Lower lobe of right lung (tissue), 2 donors: Measurements from ENCODE around the gene BMF. TPM values are rescaled to one million over a fixed set of nuclear protein-coding genes. Genes with fewer than 3 reads are reported as not detected.
"Not testable (repeated sequence)": the region's sequence is repeated elsewhere in the genome, so short reads cannot be mapped to it uniquely, and the experiment has no call there.

Source experiments
- ATAC-seq, 2 donors: fragments of 200-7000 bp; cut with Tn5 transposase; one replicate each; pipeline ENCODE4 v1.9.1; 2020 to 2022; ENCODE audit warnings: mild to moderate bottlenecking in 2 of 2, moderate library complexity in 2 of 2
- DNase-seq: peaks from one replicate; pipeline ENCODE4 v3.0.0-alpha.2; 2020
- H3K27ac ChIP-seq: fragments of 200-600 bp; one replicate; pipeline ENCODE4 v1.8.0; 2022
- H3K27me3 ChIP-seq: fragments of 200-600 bp; one replicate; pipeline ENCODE4 v1.8.0; 2022; ENCODE audit warnings: low read depth
- H3K36me3 ChIP-seq: fragments of 200-600 bp; one replicate; pipeline ENCODE4 v1.8.0; 2022; ENCODE audit warnings: mild to moderate bottlenecking
- H3K4me1 ChIP-seq: fragments of 200-600 bp; one replicate; pipeline ENCODE4 v1.8.0; 2022
- H3K4me3 ChIP-seq: fragments of 200-600 bp; one replicate; pipeline ENCODE4 v1.8.0; 2022; ENCODE audit warnings: mild to moderate bottlenecking
- H3K9me3 ChIP-seq: fragments of 200-600 bp; one replicate; pipeline ENCODE4 v1.8.0; 2022
- intact Hi-C: fragments of 100-400 bp; cut with DNase I; formaldehyde crosslinking; loops from one replicate; pipeline ENCODE4 v1.11.0; 2022
- total RNA-seq: library from RNA; stranded (reverse); fragmentation: NEBNext Ultra II Directional; extraction: Animal tissue kit (Norgen Biotek cat#: 25700); gene quantifications from one replicate; pipeline ENCODE4 v1.2.1, GENCODE V29; 2021
- TF ChIP-seq, protein P1 (sequence below): fragments of 200-600 bp; IDR thresholded peaks from one replicate; pipeline ENCODE4 v1.8.0; 2022; ENCODE audit warnings: antibody characterized with exemption, mild to moderate bottlenecking
- donor health status: DM: no; HTN: yes; CAD: no; lungs with severe emphysema.

BMF gene
- total RNA-seq, 1 donor from 2014 or later, result 17.2 TPM

DNA sequence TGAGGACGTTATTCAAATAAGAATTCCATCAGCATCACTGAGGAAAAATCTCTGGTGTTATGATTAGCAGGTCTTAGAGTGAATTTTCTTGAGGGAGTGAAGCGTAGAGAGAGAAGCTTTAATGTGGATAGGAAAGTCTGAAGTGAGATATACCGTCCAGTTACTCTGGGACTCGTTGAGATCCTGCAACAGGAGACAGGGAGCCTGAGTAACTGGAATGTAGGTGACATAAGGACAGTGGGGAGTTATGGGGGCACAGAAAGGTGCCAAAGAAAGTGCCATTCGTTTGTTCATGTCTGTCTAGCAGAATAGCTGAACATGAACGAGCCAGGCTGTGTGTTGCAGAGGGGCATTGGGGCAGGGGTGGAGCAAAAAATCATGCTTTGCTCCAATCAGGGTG, 42.8 kb upstream of the BMF start:
- Histone ChIP-seq H3K27me3 (no peaks in the 10 kb centered on the region), H3K4me3 (no peak overlapping the region), H3K9me3 (no peaks in the 10 kb centered on the region), H3K4me1 (peaks cover 4% of the 10 kb centered on the region), H3K36me3 (no peaks in the 10 kb centered on the region), H3K27ac (no peak overlapping the region)
- DNase-seq (no peak), ATAC-seq (no peak)
- TF ChIP-seq, protein P1, sequence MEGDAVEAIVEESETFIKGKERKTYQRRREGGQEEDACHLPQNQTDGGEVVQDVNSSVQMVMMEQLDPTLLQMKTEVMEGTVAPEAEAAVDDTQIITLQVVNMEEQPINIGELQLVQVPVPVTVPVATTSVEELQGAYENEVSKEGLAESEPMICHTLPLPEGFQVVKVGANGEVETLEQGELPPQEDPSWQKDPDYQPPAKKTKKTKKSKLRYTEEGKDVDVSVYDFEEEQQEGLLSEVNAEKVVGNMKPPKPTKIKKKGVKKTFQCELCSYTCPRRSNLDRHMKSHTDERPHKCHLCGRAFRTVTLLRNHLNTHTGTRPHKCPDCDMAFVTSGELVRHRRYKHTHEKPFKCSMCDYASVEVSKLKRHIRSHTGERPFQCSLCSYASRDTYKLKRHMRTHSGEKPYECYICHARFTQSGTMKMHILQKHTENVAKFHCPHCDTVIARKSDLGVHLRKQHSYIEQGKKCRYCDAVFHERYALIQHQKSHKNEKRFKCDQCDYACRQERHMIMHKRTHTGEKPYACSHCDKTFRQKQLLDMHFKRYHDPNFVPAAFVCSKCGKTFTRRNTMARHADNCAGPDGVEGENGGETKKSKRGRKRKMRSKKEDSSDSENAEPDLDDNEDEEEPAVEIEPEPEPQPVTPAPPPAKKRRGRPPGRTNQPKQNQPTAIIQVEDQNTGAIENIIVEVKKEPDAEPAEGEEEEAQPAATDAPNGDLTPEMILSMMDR, result no peak
- intact Hi-C loops, result no loop called here

DNA sequence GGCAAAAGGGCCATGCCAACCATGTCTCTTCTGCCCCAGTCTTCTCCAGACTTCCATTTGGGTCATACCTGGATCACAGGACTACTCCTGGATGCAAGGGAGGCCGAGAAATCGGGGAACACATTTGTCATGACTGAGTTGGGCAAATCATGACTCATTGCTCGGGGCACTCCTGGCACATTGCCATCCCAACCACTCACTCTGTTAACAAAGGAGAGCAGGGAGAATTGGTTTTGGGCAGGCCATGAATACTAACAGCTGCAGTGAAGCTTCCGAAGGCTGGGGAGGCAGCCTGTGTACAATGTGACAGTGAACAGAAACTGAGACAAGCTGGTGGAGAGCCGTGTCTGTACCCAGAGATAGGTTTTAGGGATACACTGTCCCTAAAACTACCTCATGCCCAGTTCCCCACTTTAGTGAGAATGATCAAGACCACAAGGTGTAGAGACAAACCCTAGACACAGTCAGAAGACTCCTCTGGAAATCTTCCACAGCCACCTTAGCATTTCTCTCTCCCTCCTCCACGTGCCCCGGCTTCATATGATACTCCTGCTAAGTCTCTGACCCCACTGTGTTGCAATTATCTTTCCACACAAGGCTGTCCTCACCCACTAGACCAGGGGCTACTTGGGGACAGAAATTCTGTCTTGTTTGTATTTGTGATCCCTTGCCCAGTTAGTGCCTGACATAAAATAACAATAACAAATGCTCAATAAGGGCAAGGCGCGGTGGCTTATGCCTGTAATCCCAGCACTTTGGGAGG, 41.7 kb upstream of the BMF start:
- TF ChIP-seq, protein P1, result no peak
- Histone ChIP-seq H3K9me3 (no peaks in the 10 kb centered on the region), H3K4me1 (no peaks in the 10 kb centered on the region), H3K27ac (no peak overlapping the region), H3K4me3 (no peak overlapping the region), H3K36me3 (no peaks in the 10 kb centered on the region), H3K27me3 (no peaks in the 10 kb centered on the region)
- intact Hi-C loops, result no loop called here
- DNase-seq (no peak), ATAC-seq (no peak)

DNA sequence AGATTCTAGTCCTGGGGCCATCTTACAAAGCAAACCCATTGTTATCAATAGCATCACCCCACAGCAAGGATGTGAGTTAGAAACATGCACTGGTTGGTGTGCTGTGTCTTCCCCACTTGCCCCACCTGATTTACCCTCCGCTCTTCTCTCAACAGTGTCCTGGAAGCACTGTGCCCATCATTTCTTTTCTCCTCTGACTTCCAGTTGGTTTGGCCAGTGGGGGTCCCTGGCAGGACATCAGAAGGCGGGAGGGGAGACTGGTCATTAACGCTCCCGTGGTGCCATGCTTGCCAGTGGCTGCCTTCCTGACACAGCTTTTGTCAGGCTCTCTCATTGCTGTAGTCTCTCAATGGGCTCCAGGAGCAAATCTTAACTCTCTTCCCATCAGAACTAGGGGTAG, 40.7 kb upstream of the BMF start:
- ATAC-seq (no peak), DNase-seq (no peak)
- Histone ChIP-seq H3K36me3 (no peaks in the 10 kb centered on the region), H3K4me3 (no peak overlapping the region), H3K27me3 (no peaks in the 10 kb centered on the region), H3K27ac (no peak overlapping the region), H3K9me3 (no peaks in the 10 kb centered on the region), H3K4me1 (no peaks in the 10 kb centered on the region)
- TF ChIP-seq, protein P1, result no peak
- intact Hi-C loops, result no loop called here

DNA sequence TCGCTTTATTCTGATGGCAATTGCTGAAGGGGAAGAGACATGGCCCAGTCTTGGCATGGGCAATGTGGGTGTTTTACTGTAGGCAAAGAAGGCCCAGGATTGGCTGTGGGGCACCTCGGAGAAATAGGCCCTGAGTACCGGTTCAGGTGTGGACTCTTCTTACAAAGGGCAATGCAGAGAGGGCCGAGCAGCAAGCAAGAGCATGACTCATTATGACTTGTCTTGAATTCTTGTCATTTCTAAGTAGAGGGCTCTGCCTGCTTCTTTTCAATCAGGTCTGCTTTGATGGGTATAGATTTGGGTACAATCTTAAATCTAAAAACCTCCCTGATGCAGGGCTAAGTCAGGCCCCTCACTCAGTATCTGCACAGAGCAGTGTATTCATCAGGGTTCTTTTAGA, 37.4 kb upstream of the BMF start:
- H3K4me1 ChIP-seq, result no peaks in the 10 kb centered on the region
- ATAC-seq, result no peak
- no peak overlapping the region for H3K27ac ChIP-seq
- DNase-seq, result no peak
- H3K9me3 ChIP-seq, result no peaks in the 10 kb centered on the region
- TF ChIP-seq, protein P1, result no peak
- no peaks in the 10 kb centered on the region for H3K27me3 ChIP-seq
- H3K4me3 ChIP-seq, result no peak overlapping the region
- H3K36me3 ChIP-seq, result no peaks in the 10 kb centered on the region
- intact Hi-C loops, result no loop called here

DNA sequence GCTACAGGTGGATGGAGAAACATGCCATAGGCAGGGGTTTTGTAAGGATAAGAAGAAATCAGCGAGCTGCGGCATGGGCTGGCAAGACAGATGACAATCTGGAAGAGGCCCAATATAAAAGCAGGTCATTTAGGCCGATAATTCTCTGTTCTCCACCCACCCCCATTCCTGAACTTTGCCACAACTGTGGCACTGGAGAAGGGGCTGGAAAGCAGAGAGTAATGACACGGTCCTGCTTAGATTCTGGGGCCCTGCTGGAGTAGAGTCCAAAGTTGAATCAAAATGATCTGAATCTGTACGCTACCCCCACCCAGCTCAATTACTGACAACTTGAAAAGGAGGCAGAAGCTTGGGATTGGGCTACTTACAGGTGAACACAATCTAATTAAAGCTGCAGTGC, 33.7 kb upstream of the BMF start:
- no peaks in the 10 kb centered on the region for H3K9me3 ChIP-seq
- intact Hi-C loops, result no loop called here
- ATAC-seq (no peak), DNase-seq (no peak)
- no peak overlapping the region for H3K4me3 ChIP-seq
- H3K27me3 ChIP-seq, result no peaks in the 10 kb centered on the region
- no peaks in the 10 kb centered on the region for H3K36me3 ChIP-seq
- TF ChIP-seq, protein P1, result no peak
- H3K4me1 ChIP-seq, result no peaks in the 10 kb centered on the region
- no peak overlapping the region for H3K27ac ChIP-seq

DNA sequence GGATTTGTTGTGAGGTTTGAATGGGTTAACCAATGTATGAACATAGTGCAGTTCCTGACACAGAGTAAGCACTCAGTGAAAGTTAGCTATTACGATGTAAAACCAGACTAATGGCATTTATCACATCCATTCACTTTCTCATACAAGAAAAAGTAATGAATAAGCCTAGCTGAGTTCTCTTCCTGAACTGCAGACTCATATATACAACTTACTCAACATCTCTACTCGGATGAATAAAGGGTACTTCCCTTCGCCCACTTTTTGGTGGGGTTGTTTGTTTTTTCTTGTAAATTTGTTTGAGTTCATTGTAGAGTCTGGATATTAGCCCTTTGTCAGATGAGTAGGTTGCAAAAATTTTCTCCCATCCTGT, 29.5 kb upstream of the BMF start:
- not testable (repeated sequence) for ATAC-seq

More for the DNA sequence above, 29.5 kb upstream of the BMF start:
- H3K36me3 ChIP-seq, H3K4me1 ChIP-seq, H3K9me3 ChIP-seq, DNase-seq, H3K4me3 ChIP-seq, H3K27ac ChIP-seq, intact Hi-C loops, H3K27me3 ChIP-seq: not testable (repeated sequence)
